Keratinocyte (primary cell): ENCODE data around the gene HOXA5. TPM values are rescaled to one million over a fixed set of nuclear protein-coding genes. Genes with fewer than 3 reads are reported as not detected.

Experiments used
- DNase-seq: peaks from one replicate; pipeline ENCODE4 v3.0.0-alpha.2; 2011; ENCODE audit warnings: low read depth, missing footprints, low spot score
- FAIRE-seq: peaks from 2 replicates; lab custom pipeline; 2011; peaks lifted over from hg19 to GRCh38; lab: Jason Lieb, UNC
- H2AFZ ChIP-seq: 2 replicates; pipeline ENCODE4 v1.6.0; 2012; ENCODE audit warnings: low read length, control low read depth, inconsistent platforms; ENCODE audit not compliant: control insufficient read depth
- H3K27ac ChIP-seq: 2 replicates; pipeline ENCODE4 v1.5.1; 2011; ENCODE audit warnings: low read length; ENCODE audit not compliant: control insufficient read depth, insufficient read depth
- H3K27me3 ChIP-seq: 3 replicates; pipeline ENCODE4 v1.6.0; 2011; ENCODE audit warnings: low read length; ENCODE audit not compliant: control insufficient read depth, insufficient read depth; ENCODE audit errors: extremely low read depth
- H3K36me3 ChIP-seq, 2 experiments: 2 replicates in 1 of 2; 3 replicates in 1 of 2; pipeline ENCODE4 v1.5.1; 2011; ENCODE audit warnings: low read length in 2 of 2, mild to moderate bottlenecking in 1 of 2; ENCODE audit not compliant: control insufficient read depth in 2 of 2, insufficient read depth in 2 of 2; ENCODE audit errors: extremely low read depth in 1 of 2
- H3K4me1 ChIP-seq: 3 replicates; pipeline ENCODE4 v1.5.1; 2011; ENCODE audit warnings: low read length; ENCODE audit not compliant: control insufficient read depth, insufficient read depth; ENCODE audit errors: extremely low read depth
- H3K4me2 ChIP-seq: 3 replicates; pipeline ENCODE4 v1.6.0; 2011; ENCODE audit warnings: low read depth, low read length; ENCODE audit not compliant: control insufficient read depth, insufficient read depth; ENCODE audit errors: extremely low read depth
- H3K4me3 ChIP-seq, 3 experiments: fragments of 200-600 bp in 1 of 3; sonication (generic) in 1 of 3; 2 replicates in 2 of 3; 3 replicates in 1 of 3; pipeline ENCODE4 v1.5.1; 2011 to 2016; ENCODE audit warnings: low read length in 3 of 3, mild to moderate bottlenecking in 3 of 3, control low read depth in 2 of 3, inconsistent platforms in 1 of 3, low read depth in 1 of 3, mixed read lengths in 1 of 3, mixed run types in 1 of 3, moderate library complexity in 1 of 3; ENCODE audit not compliant: control insufficient read depth in 2 of 3, insufficient read depth in 2 of 3; ENCODE audit errors: extremely low read depth in 1 of 3
- H3K79me2 ChIP-seq: 2 replicates; pipeline ENCODE4 v1.6.0; 2012; ENCODE audit warnings: low read length; ENCODE audit not compliant: control insufficient read depth, insufficient read depth
- H3K9ac ChIP-seq: 3 replicates; pipeline ENCODE4 v1.6.0; 2011; ENCODE audit warnings: low read length; ENCODE audit not compliant: control insufficient read depth, insufficient read depth; ENCODE audit errors: extremely low read depth
- H3K9me1 ChIP-seq: 3 replicates; pipeline ENCODE4 v1.6.0; 2011; ENCODE audit warnings: low read length; ENCODE audit not compliant: control insufficient read depth, insufficient read depth; ENCODE audit errors: extremely low read depth
- H3K9me3 ChIP-seq: 2 replicates; pipeline ENCODE4 v1.5.1; 2012; ENCODE audit warnings: low read depth, low read length; ENCODE audit not compliant: control insufficient read depth
- H4K20me1 ChIP-seq: 3 replicates; pipeline ENCODE4 v1.6.0; 2011; ENCODE audit warnings: low read length; ENCODE audit not compliant: control insufficient read depth, insufficient read depth; ENCODE audit errors: extremely low read depth
- EZH2 ChIP-seq: IDR thresholded peaks from one replicate; pipeline ENCODE4 v1.6.1; 2012; ENCODE audit warnings: inconsistent platforms, mild to moderate bottlenecking, low read length, moderate library complexity
- dilution Hi-C: fragments of 300-500 bp; cut with MboI; formaldehyde crosslinking; loops from one replicate; pipeline ENCODE4 v1.7.0; 2020; ENCODE audit warnings: low sequenced_read_pairs; ENCODE audit not compliant: extremely low pct_ligation_motif_present
- polyA plus RNA-seq, 5 experiments: library from polyadenylated mRNA; depleted of rRNA in 3 of 5; stranded (reverse) in 3 of 5; stranded (forward) in 1 of 5; unstranded in 1 of 5; fragments of >200 nt; gene quantifications; 1 replicate in 1 of 5; 2 replicates in 3 of 5; 3 replicates in 1 of 5; pipeline versions ENCODE4 v1.2.1 to v1.2.3, GENCODE V29; 2011 to 2012; ENCODE audit warnings: missing spikeins in 2 of 5, low read depth in 1 of 5, low replicate concordance in 1 of 5
- TF ChIP-seq, protein P1 (sequence below), 3 experiments: IDR thresholded peaks in 1 of 3; conservative IDR thresholded peaks in 1 of 3; optimal IDR thresholded peaks in 1 of 3; 2 replicates in 2 of 3; 3 replicates in 1 of 3; pipeline versions ENCODE3 to v1.5.1; 2011; ENCODE audit warnings: low read length in 3 of 3, mild to moderate bottlenecking in 3 of 3, moderate library complexity in 2 of 3, control low read depth in 1 of 3, inconsistent platforms in 1 of 3; ENCODE audit not compliant: insufficient read depth in 2 of 3; ENCODE audit errors: extremely low read depth in 1 of 3

The HOXA5 gene
- polyA plus RNA-seq, 1 donor (not counting 4 experiments of a cell fraction or from before 2014, with no cell fraction given) = 7.1 TPM

GRCh38 chr7:27191833-27192545 lies 48.5 kb upstream of the HOXA5 start:
- Histone ChIP-seq H3K36me3 (no peaks in the 10 kb centered on the region), H4K20me1 (no peaks in the 10 kb centered on the region), H3K9ac (no peak overlapping the region), H3K4me1 (peaks cover 6% of the 10 kb centered on the region), H3K9me1 (no peaks in the 10 kb centered on the region), H3K27me3 (peaks cover 94% of the 10 kb centered on the region), H3K9me3 (no peaks in the 10 kb centered on the region), H3K27ac (no peak overlapping the region), H3K79me2 (no peaks in the 10 kb centered on the region), H3K4me2 (peak overlapping the region; percentile 79), H3K4me3 (no peak overlapping the region), H2AFZ (no peak overlapping the region)
- TF ChIP-seq, protein P1, sequence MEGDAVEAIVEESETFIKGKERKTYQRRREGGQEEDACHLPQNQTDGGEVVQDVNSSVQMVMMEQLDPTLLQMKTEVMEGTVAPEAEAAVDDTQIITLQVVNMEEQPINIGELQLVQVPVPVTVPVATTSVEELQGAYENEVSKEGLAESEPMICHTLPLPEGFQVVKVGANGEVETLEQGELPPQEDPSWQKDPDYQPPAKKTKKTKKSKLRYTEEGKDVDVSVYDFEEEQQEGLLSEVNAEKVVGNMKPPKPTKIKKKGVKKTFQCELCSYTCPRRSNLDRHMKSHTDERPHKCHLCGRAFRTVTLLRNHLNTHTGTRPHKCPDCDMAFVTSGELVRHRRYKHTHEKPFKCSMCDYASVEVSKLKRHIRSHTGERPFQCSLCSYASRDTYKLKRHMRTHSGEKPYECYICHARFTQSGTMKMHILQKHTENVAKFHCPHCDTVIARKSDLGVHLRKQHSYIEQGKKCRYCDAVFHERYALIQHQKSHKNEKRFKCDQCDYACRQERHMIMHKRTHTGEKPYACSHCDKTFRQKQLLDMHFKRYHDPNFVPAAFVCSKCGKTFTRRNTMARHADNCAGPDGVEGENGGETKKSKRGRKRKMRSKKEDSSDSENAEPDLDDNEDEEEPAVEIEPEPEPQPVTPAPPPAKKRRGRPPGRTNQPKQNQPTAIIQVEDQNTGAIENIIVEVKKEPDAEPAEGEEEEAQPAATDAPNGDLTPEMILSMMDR (optimal IDR thresholded peaks at IDR 0.05 in 1 of 3, IDR thresholded peaks at IDR 0.05 in 1 of 3, conservative IDR thresholded peaks at IDR 0.05 in 1 of 3; ENCODE audit: extremely low read depth in 1 of 3, insufficient read depth in 2 of 3, low read length in 3 of 3) = no peak
- TF ChIP-seq EZH2 = no peak
- dilution Hi-C loops = no loop called here
- no peak for DNase-seq
- no peak for FAIRE-seq

DNA sequence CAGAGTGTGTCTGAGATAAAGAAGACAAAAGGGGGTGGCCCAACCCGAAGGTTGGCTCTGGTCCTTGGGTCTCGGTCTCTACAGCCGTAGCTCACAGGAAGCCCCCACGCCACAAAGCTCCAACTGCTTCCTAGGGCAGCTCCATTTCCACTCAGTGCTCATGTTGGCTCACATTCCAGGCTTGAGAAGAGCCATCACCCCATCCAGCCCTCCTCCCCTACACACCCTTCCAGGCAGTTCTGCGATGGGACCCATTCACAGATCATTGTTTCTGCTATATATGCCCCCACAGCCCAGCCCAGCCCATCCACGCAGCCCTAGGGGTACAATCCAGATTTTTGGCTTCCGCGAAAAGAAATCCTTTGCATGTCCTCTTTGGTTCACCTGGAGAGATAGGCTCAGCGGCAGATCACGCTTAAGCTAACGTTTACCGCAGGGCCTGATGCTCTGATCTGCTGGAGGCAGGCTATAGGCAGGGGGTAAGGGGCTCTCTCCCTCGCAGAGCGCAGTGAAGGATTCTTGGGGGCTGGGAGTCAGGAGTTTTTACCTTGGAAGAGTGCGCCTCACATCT lies 47.8 kb upstream of the HOXA5 start:
- Histone ChIP-seq H3K9me3 (no peaks in the 10 kb centered on the region), H3K9ac (no peak overlapping the region), H3K4me1 (peaks cover 6% of the 10 kb centered on the region), H3K9me1 (no peaks in the 10 kb centered on the region), H3K27me3 (peaks cover 94% of the 10 kb centered on the region), H4K20me1 (no peaks in the 10 kb centered on the region), H3K79me2 (no peaks in the 10 kb centered on the region), H2AFZ (no peak overlapping the region), H3K36me3 (no peaks in the 10 kb centered on the region), H3K27ac (no peak overlapping the region), H3K4me3 (no peak overlapping the region), H3K4me2 (no peak overlapping the region)
- TF ChIP-seq, protein P1 (optimal IDR thresholded peaks at IDR 0.05 in 1 of 3, IDR thresholded peaks at IDR 0.05 in 1 of 3, conservative IDR thresholded peaks at IDR 0.05 in 1 of 3; ENCODE audit: extremely low read depth in 1 of 3, insufficient read depth in 2 of 3, low read length in 3 of 3) = no peak
- TF ChIP-seq EZH2 = no peak
- dilution Hi-C loops = no loop called here
- DNase-seq (no peak), FAIRE-seq (no peak)
